ENCODE results near the gene TNXB.
"Not testable (repeated sequence)": the region's sequence is repeated elsewhere in the genome, so short reads cannot be mapped to it uniquely, and the experiment has no call there.

Gene TNXB

DNA sequence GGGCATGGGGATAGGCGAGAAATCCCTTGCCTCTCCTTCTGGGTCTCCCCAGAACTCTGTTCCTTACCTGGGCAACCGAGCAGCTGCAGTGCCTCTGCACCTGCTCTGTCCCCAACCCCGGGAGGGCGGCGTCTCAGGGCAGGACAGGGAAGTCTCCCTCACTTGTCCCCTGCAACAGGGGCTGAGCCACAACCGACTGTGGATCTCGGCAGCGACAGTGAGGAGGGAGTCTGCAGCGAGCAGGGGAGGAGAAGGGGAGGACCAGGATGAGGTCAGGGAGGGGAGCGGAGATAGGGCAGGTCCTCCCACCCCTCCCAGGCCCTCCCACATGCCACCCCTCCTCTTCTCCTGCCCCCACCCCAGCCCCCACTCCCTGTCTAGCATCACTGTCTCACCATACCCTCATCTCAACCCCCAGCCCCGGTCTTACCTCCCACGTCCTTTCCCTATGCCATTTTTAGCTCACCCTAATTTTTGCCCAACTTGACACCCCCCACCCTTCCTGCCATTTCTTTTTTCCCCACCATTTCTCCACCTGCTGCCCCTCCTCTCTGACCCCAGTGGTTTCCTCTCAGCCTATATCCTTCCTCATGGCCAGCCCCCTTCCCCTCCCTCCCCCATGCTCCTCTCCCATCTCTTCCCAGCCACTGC lies at the start of gene TNXB:
Gene TNXB (minus strand): TSS at position 225 of the 651 bp plus-strand sequence. CDS start 11,140 bp downstream, outside the sequence.
- DNase-seq, result no peak

DNA sequence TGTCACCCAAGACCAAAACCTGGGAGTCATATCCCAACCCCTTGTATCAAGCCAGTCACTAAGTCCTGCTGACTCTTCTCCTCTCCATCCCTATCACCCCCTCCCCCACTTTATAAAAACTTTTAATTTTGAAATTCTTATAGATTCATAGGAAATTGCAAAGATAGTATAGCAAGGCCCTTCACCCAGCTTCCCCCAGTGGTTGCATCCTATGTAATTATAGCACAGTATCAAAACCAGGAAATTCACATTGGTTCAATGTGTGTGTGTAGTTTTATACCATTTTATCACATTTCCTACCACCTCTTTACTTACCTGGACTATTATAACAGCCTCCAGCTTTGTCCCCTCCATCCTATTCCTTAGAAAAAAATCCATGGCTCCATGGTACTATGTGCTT lies 48.9 kb upstream of the TNXB start:
- no peak for DNase-seq

DNA sequence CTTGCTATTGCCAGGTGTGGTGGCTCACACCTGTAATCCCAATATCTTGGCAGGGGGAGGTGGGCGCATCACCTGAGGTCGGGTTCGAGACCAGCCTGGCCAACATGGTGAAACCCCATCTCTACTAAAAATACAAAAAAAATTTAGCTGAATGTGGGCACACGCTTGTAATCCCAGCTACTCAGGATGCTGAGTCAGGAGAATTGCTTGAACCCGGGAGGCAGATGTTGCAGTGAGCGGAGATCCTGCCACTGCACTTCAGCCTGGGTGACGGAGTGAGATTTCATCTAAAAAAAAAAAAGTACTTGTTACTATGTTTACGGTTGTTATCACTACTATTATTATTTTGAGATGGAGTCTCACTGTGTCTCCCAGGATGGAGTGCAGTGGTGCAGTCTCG lies 47.8 kb upstream of the TNXB start:
- no peak for DNase-seq

DNA sequence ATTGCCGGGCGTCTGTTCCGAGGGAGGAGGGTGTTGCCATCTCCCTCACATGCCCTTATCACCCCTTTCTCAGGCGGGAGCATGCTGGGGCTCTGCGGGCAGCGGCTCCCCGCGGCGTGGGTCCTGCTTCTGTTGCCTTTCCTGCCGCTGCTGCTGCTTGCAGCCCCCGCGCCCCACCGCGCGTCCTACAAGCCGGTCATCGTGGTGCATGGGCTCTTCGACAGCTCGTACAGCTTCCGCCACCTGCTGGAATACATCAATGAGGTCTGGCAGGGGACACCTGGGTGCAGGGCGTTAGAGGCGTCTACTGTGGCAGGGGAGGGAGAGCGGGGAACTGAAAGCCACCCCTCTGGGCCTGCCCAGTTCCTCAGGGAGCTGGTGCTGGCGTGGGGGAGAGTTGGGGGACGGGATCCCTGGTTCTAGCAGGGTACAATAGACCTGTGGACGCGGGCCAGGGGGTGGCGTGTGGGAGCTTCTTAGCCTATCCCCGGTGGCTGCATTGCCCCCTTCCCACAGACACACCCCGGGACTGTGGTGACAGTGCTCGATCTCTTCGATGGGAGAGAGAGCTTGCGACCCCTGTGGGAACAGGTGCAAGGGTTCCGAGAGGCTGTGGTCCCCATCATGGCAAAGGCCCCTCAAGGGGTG lies 45.5 kb upstream of the TNXB start:
- DNase-seq, result peak; percentile 78 to 83

DNA sequence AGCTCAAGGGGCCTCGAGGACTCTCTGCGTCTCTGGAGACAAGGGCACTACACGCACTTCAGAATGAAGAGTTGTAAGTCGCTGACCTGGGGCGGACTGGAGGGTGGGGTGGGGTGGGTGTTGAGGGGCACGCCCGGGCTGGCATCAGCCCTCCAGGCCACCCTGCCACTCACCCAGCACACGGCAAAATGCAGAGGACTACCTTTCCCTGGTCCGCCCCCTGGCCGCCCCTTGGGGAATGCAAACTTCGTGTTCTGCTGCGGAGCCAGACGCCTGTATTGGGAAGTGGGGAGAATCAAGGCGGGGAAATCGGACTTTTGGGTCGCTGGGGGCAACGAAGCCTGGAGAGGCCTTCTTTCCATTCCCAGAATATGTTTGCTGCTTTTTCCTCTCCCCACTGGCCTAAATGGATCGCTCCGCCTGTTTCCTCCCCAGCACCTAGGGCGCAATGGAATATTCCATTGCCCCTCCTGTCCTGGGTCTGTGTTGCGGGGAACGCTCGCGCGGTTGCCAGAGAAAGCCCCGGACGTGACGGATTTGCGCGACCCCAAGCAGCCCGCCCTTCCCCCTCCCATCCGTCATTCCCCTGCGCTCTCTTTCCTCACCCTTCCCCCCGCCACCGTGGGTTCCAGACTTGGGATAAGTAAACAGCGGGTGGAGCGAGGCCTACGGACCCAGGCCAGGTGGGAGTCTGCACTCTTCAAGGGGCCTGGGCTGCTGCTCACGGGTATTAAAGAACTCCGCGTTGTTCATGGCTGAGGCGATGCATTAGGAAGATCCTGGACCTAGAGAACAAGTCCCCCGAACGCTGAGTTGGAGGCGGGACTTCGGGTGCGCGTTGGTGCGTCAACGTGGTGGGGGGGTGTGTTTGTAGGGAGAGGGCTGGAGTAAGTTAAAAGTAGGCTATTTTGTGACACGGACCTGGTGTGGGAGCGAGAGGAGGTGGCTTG lies 44.7 kb upstream of the TNXB start, which contains the start of gene PPT2:
Gene PPT2 (plus strand): TSS at position 578 of the 950 bp plus-strand sequence. CDS start 454 bp downstream, outside the sequence.
- DNase-seq, result peak; percentile 83 to 90

DNA sequence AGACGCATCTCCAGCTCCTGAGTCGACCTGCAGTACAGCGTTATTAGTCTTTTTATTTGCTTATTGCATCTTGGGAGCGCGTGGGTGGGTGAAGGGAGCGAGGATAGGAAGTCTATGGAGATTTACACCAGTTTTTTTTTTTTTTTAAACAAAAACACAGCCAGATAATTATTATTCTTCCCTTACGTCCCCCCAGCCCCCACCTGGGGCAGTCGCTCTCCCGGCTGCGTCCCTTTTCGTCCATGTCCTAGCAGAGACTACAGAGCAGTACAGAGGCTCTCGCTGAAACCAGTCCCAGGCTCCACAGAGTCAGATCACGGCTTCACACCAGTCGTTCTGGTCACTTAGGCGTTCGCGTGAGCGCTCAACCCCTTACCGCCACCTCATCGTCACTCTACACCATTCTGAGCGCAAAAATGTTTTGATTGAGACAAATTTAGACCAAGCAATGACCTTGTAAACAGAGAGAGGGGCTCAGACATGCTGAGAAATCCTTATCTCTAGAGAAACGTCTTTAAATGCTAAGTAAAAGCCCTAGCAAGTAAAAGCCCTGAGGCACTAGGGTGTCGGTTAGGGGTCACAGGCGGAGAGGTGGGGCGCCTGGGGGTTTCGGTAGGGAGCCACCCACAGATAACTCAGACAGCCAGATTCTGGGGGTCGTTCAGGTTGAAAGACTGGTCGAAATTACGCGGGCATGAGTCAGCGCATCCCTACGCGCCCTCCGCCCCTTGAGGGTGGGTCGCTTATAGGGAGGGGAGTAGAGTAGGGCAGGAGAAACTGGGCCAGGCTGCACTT lies 43.8 kb upstream of the TNXB start:
- DNase-seq, result no peak

- no peak for DNase-seq
These were observed 43.0 kb upstream of the TNXB start, which contains the start of gene PRRT1 for GRCh38 chr6:32151863-32152768. TSS of gene PRRT1 (minus strand) at chr6:32151939. CDS start at chr6:32151827, 112 bp downstream.

GRCh38 chr6:32151181-32151862 lies 42.2 kb upstream of the TNXB start:
- no peak for DNase-seq

DNA sequence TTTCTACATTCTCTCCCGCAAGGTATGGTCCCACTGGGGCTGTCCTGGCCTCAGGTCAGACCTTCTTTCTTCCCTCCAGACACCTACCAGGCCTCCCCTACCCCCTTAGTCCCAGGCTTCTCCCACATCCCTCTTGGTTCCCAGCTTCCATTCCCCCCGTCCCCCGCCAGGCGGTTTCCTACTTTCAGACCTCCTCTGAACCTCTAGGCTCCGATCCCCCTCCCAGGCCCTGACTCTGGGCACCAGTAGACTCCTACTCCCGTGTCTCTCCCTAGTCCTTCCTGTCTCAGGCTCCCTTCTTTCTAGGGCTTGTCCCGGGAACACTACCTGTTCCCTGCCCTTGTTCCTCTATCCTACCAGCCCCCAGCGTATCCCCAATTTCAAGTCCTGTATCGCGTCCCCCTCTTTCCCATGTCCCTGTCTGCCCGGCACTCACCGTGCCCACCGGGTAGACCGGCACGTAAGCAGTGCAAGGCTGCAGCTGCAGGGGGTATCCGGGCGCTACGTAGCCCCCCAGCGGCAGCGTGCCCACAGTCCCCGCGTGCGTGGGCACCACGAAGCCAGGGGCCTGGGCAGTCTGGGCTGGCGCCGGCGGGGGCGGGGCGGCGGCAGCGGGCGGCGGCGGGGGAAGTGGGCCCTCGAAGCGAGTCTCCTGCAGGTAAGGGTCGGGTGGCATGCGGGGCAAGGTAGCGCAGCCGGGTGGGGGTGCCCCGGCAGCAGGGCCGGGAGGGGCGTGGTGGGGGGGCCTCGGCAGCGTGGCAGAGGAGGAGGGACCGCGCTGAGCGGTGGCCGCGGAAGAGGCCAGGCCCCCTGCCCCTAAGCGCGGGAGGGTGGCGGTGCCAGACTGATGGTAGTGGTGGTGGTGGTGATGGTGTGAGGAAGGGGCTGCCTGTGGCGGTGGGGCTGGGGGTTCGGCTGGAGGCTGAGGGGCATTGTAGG lies 41.1 kb upstream of the TNXB start:
- DNase-seq, result no peak

- DNase-seq, result no peak
These were observed 40.1 kb upstream of the TNXB start for GRCh38 chr6:32149092-32149755.

DNA sequence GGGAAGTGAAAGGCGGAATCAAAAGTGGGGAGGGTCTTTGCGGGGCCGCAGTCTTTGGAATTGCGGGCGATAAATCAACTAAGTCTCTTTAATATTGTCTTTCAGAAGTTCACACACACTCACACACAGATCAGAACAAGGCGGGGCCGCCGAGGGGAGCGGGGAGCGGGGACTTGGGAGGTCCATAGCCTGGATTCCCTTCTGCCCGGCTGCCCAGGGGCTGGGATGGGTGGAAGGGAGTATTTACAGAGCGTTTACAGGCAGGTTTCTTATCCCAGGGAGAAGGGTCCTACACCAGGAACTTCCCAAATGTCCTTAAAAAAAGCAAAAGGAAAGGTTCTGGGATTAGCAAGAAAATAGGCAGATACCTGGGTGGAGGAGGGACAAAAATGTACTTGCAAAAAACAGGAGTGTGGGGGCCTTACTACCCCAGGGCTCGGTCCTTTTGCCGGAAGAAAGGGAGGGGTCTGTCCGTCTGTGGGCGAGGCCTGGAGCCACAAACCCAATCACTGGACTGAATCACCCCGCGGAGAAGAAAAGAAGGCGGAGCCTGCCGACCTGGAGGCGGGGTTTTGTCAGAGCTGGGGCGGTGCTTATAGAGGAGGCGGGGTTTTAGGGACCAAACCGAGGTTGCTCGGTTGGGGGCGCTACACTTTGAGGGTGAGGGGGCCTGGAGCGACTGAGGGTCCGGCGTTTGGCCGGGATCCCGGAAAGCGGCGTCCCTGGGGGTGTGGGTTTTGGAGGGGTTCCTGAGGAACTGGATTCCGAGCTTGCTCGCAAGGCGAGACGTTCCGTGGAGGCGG lies 39.4 kb upstream of the TNXB start:
- peak; percentile 14 to 21 for DNase-seq

DNA sequence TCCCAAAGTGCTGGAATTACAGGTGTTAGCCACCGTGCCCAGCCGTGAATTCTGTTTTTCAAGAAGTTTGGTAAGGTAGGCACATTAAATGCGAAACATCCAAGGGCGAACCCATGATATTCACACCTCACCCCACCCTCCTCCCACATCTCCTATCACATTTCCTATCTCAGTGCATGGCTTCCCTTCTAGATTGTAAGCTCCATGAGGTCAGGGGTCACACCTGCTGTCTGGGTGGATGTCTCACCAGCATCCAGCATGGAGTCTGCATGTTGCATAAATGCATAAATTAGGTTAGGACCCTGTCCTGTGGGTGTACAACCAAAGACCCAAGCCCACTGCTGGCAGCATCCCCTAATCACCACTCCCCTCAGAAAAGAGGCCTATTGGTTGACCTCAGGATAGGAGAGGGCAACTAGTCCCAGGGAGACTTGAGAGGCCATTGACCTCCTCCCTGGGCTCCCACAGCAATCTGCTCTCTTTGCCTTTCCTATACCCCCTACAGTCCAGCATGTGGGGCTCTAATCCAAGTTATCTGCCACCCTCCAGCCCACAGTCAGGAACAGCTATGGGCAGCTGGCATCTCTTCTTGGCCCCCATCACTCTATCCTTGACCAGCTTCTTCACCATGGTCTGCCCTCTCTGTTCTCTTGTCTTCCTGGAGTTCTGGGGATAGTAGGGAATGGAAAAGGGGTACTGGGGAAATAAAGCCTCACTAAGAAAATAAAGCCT lies 38.4 kb upstream of the TNXB start:
- DNase-seq, result no peak

GRCh38 chr6:32146687-32147086 lies 37.5 kb upstream of the TNXB start:
- DNase-seq, result no peak

- no peak for DNase-seq
These were observed 37.1 kb upstream of the TNXB start for GRCh38 chr6:32146287-32146686.

GRCh38 chr6:32144238-32144637 lies 35.1 kb upstream of the TNXB start:
- not testable (repeated sequence) for DNase-seq

GRCh38 chr6:32140420-32141046 lies 31.4 kb upstream of the TNXB start:
- no peak for DNase-seq

DNA sequence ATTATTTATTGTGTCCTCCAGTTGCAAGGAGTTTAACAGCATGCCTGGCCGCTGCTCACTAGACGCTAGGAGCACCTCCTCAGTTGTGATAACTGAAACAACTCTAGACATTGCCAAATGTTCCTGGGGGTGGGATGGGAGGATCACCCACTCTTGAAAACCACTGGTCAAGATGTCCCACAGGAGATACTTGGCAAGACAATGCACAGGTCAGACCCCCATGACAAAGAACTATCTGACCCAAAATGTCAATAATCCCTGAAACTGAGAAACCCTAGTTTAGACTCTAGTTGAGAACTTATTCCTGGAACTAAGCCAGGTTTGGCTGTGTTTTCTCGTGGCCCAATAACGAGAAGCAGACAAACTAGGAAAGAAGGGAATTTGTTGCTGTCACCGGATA lies 30.5 kb upstream of the TNXB start:
- no peak for DNase-seq

All from NCI-H2081 (cell line).